Measurements from ENCODE around the gene MAP2K6. TPM values are rescaled to one million over a fixed set of nuclear protein-coding genes. Genes with fewer than 3 reads are reported as not detected.

MAP2K6 gene
- total and polyA plus RNA-seq, 8 donors = 1.0 to 25.5 (median 4.6) TPM; not detected in 1

- no peak for DNase-seq
- Histone ChIP-seq H3K4me1 (peaks cover 0 to 10% (median 3%) of the 10 kb centered on the region in 4 donors), H3K27me3 (no peaks in the 10 kb centered on the region), H3K9me3 (no peaks in the 10 kb centered on the region), H3K27ac (no peak overlapping the region), H3K4me3 (no peak overlapping the region), H3K36me3 (no peaks in the 10 kb centered on the region)
- WGBS, 5 donors = 67 to 91% (median 72%) methylated on average over 5 of the region's 5 CpGs
- TF ChIP-seq EP300 (IDR thresholded peaks at IDR 0.05) (no peak), POLR2AphosphoS5 (IDR thresholded peaks at IDR 0.05) (no peak), POLR2A (IDR thresholded peaks at IDR 0.05) (no peak)
- TF ChIP-seq, protein P1, sequence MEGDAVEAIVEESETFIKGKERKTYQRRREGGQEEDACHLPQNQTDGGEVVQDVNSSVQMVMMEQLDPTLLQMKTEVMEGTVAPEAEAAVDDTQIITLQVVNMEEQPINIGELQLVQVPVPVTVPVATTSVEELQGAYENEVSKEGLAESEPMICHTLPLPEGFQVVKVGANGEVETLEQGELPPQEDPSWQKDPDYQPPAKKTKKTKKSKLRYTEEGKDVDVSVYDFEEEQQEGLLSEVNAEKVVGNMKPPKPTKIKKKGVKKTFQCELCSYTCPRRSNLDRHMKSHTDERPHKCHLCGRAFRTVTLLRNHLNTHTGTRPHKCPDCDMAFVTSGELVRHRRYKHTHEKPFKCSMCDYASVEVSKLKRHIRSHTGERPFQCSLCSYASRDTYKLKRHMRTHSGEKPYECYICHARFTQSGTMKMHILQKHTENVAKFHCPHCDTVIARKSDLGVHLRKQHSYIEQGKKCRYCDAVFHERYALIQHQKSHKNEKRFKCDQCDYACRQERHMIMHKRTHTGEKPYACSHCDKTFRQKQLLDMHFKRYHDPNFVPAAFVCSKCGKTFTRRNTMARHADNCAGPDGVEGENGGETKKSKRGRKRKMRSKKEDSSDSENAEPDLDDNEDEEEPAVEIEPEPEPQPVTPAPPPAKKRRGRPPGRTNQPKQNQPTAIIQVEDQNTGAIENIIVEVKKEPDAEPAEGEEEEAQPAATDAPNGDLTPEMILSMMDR (IDR thresholded peaks at IDR 0.05) = no peak
- intact Hi-C loops (cut with DNase I; ENCODE audit: low total_unique reads) = no loop called here
Observed at GRCh38 chr17:69468207-69468606, 53.7 kb downstream of the MAP2K6 start.

DNA sequence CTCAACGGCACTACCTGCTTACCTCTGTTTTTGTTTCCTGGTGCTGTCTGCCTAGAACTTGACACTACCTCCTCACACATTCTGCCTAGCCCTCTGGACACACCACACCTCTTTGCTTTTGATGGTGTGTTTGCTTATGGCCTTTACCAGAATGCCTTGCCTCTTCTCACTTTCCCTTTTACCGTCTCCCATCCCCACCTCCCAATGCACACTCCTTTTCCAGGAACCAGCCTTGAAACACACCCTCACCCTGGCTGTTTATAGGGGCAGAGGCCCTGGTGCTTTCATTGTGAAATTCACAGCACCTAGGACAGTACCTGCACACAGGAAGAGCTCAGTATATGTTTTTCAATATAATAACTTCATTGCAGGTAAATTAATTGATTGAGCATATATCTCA is 56.2 kb downstream of the MAP2K6 start:
- Histone ChIP-seq H3K9me3 (no peaks in the 10 kb centered on the region), H3K4me1 (peaks cover 0 to 24% (median 9%) of the 10 kb centered on the region in 4 donors), H3K27ac (no peak overlapping the region), H3K4me3 (no peak overlapping the region), H3K36me3 (no peaks in the 10 kb centered on the region), H3K27me3 (no peaks in the 10 kb centered on the region)
- TF ChIP-seq, protein P1 (IDR thresholded peaks at IDR 0.05) = no peak
- TF ChIP-seq POLR2A (IDR thresholded peaks at IDR 0.05) (no peak), EP300 (IDR thresholded peaks at IDR 0.05) (no peak), POLR2AphosphoS5 (IDR thresholded peaks at IDR 0.05) (no peak)
- WGBS, 5 donors = 46 to 79% (median 61%) methylated on average over 2 of the region's 2 CpGs
- intact Hi-C loops (cut with DNase I; ENCODE audit: low total_unique reads) = no loop called here
- no peak for DNase-seq

GRCh38 chr17:69471406-69471805 is 56.9 kb downstream of the MAP2K6 start:
- TF ChIP-seq, protein P1 (IDR thresholded peaks at IDR 0.05) = no peak
- no peak for DNase-seq
- Histone ChIP-seq H3K27me3 (no peaks in the 10 kb centered on the region), H3K4me3 (no peak overlapping the region), H3K9me3 (no peaks in the 10 kb centered on the region), H3K36me3 (no peaks in the 10 kb centered on the region), H3K27ac (no peak overlapping the region), H3K4me1 (peaks cover 0 to 24% (median 9%) of the 10 kb centered on the region in 4 donors)
- intact Hi-C loops (cut with DNase I; ENCODE audit: low total_unique reads) = no loop called here
- 90 to 96% (median 96%) methylated on average over 3 of the region's 3 CpGs for WGBS, 5 donors

GRCh38 chr17:69473841-69474831 is 59.6 kb downstream of the MAP2K6 start:
- no peak for TF ChIP-seq POLR2AphosphoS5 (IDR thresholded peaks at IDR 0.05)
- TF ChIP-seq EP300 (IDR thresholded peaks at IDR 0.05) = no peak
- TF ChIP-seq, protein P1 (IDR thresholded peaks at IDR 0.05) = no peak
- no peak for TF ChIP-seq POLR2A (IDR thresholded peaks at IDR 0.05)
- H3K4me1 ChIP-seq = peaks cover 0 to 23% (median 9%) of the 10 kb centered on the region in 4 donors
- intact Hi-C loops (cut with DNase I; ENCODE audit: low total_unique reads) = no loop called here
- no peaks in the 10 kb centered on the region for H3K27me3 ChIP-seq
- no peaks in the 10 kb centered on the region for H3K9me3 ChIP-seq
- peak overlapping the region in 1 of 5 donors; percentile 17 for H3K27ac ChIP-seq
- 52 to 71% (median 66%) methylated on average over 7 of the region's 7 CpGs for WGBS, 5 donors
- DNase-seq = no peak
- no peak overlapping the region for H3K4me3 ChIP-seq
- H3K36me3 ChIP-seq = no peaks in the 10 kb centered on the region
